HepG2 (cell line): ENCODE measurements around the gene PDE9A. TPM values are rescaled to one million over a fixed set of nuclear protein-coding genes. Genes with fewer than 3 reads are reported as not detected.
A peak's percentile ranks its signal among the peaks of the same experiment; 100 is the strongest.

ENCODE experiments used
- AHDC1 ChIP-seq: sonication (generic); formaldehyde crosslinking; IDR thresholded peaks from 2 replicates; pipeline ENCODE4 v1.5.1; 2020; ENCODE audit warnings: mild to moderate bottlenecking, missing genetic modification reagents, borderline replicate concordance
- ATF6 ChIP-seq: sonication (generic); formaldehyde crosslinking; conservative IDR thresholded peaks from 2 replicates; pipeline ENCODE4 v1.4.0; 2020; ENCODE audit warnings: missing genetic modification reagents
- EZH2 ChIP-seq: conservative IDR thresholded peaks from 2 replicates; pipeline ENCODE4 v1.6.1; 2012; ENCODE audit warnings: mild to moderate bottlenecking, low read depth, low read length, moderate library complexity
- HIC2 ChIP-seq: sonication (generic); formaldehyde crosslinking; IDR thresholded peaks from 2 replicates; pipeline ENCODE4 v1.9.0; 2022; ENCODE audit warnings: low read depth, missing genetic modification reagents
- HNRNPLL ChIP-seq: fragments of 200-400 bp; formaldehyde crosslinking; IDR thresholded peaks from 2 replicates; pipeline ENCODE4 v1.6.1; 2017; ENCODE audit warnings: mild to moderate bottlenecking, low read depth, low read length; ENCODE audit not compliant: poor library complexity, severe bottlenecking
- HNRNPUL1 ChIP-seq: fragments of 200-400 bp; formaldehyde crosslinking; IDR thresholded peaks from 2 replicates; pipeline ENCODE4 v1.6.1; 2017; ENCODE audit warnings: low read depth, mild to moderate bottlenecking, low read length, moderate library complexity
- RFXAP ChIP-seq: sonication (generic); formaldehyde crosslinking; IDR thresholded peaks from 2 replicates; pipeline ENCODE4 v1.4.0; 2020; ENCODE audit warnings: missing genetic modification reagents, borderline replicate concordance
- ZNF337 ChIP-seq: sonication (generic); formaldehyde crosslinking; IDR thresholded peaks from 2 replicates; pipeline ENCODE4 v1.5.1; 2020; ENCODE audit warnings: missing genetic modification reagents, low read depth, mild to moderate bottlenecking, borderline replicate concordance
- ZNF468 ChIP-seq: sonication (generic); formaldehyde crosslinking; IDR thresholded peaks from 2 replicates; pipeline ENCODE4 v1.8.0; 2022; ENCODE audit warnings: mild to moderate bottlenecking, moderate library complexity, missing genetic modification reagents
- ZNF530 ChIP-seq: sonication (generic); formaldehyde crosslinking; IDR thresholded peaks from 2 replicates; pipeline ENCODE4 v1.5.0; 2020; ENCODE audit warnings: low read depth, mild to moderate bottlenecking, missing genetic modification reagents
- ZNF646 ChIP-seq: sonication (generic); formaldehyde crosslinking; IDR thresholded peaks from 2 replicates; pipeline ENCODE4 v1.9.0; 2021; ENCODE audit warnings: mild to moderate bottlenecking, missing genetic modification reagents
- polyA plus RNA-seq, 8 experiments: library from polyadenylated mRNA; depleted of rRNA in 3 of 8; stranded (reverse) in 7 of 8; unstranded in 1 of 8; fragments of >200 nt; fragmentation: Illumina TruSeq in 4 of 8; extraction: Trizol in 4 of 8; gene quantifications; 2 replicates each; pipeline versions ENCODE4 v1.2.1 to v1.2.3, GENCODE V29; 2011 to 2016; ENCODE audit warnings: low read depth in 4 of 8, missing spikeins in 1 of 8, mixed read lengths in 1 of 8; ENCODE audit not compliant: insufficient read depth in 1 of 8
- total RNA-seq, 5 experiments: library from RNA; depleted of rRNA; stranded (reverse); fragments of >200 nt; fragmentation: Illumina TruSeq; extraction: Trizol; gene quantifications; 2 replicates each; pipeline ENCODE4 v1.2.3, GENCODE V29; 2016; ENCODE audit warnings: low read depth in 1 of 5

Gene PDE9A
- total and polyA plus RNA-seq, 2 of the 13 experiments (the other 11 are each of a cell fraction or from before 2014, with no cell fraction given), result 4.6 to 19.7 TPM

- TF ChIP-seq AHDC1 (CRISPR knock-in tag) (peak; percentile 30; the same call in 1 of the 2 replicates), RFXAP (no peak), HIC2 (CRISPR knock-in tag) (no peak), ZNF530 (CRISPR knock-in tag) (no peak), HNRNPUL1 (no peak), EZH2 (no peak), ATF6 (CRISPR knock-in tag) (no peak), ZNF337 (no peak), ZNF468 (no peak), HNRNPLL (peak; percentile 17), ZNF646 (CRISPR knock-in tag) (no peak)
Observed at GRCh38 chr21:42739061-42739931, 85.9 kb downstream of the PDE9A start (continued).
